ENCODE results near the gene ABCB8. TPM values are rescaled to one million over a fixed set of nuclear protein-coding genes. Genes with fewer than 3 reads are reported as not detected.
"Not testable (repeated sequence)": the region's sequence is repeated elsewhere in the genome, so short reads cannot be mapped to it uniquely, and the experiment has no call there.

Gene ABCB8
- total RNA-seq, 1 donor: 27.5 TPM

DNA sequence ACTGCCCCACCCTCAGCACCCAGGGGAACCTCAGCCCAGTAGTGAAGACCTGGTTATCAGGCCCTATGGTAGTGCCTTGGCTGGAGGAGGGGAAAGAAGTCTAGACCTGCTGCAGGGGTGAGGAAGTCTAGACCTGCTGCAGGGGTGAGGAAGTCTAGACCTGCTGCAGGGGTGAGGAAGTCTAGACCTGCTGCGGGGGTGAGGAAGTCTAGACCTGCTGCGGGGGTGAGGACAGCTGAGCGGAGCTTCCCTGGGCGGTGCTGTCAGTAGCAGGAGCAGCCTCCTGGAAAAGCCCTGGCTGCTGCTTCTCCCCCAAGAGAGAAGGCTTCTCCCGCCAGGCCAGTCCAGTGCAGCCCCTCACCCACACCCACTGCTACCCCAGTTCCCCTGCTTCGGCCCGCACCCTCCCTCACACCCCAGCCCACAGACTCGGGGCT, 31.2 kb upstream of the ABCB8 start:
- peak in 1 of 3 donors; percentile 36 for DNase-seq (ENCODE audit: low read depth in 2 of 3, low spot score in 2 of 3)

DNA sequence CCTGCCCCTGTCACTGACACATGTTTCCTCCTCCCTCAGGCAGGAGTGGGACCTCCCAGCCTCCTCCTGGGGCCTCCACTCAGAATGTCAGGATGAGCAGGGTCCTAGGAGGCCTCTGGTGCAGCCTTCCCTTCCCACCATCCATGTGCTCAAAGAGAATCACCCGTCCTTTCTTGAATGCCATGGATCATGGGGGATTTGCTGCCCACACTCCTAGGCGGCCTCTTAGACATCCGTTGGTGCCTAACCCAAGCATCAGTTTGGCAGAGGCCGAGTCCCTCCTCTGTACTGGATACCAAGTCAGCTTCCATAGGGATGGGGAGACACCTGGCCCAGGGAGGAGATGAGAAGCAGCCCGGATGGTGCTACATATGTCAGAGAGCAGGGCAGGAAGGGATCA, 30.4 kb upstream of the ABCB8 start:
- DNase-seq (ENCODE audit: low read depth in 2 of 3, low spot score in 2 of 3): no peak

DNA sequence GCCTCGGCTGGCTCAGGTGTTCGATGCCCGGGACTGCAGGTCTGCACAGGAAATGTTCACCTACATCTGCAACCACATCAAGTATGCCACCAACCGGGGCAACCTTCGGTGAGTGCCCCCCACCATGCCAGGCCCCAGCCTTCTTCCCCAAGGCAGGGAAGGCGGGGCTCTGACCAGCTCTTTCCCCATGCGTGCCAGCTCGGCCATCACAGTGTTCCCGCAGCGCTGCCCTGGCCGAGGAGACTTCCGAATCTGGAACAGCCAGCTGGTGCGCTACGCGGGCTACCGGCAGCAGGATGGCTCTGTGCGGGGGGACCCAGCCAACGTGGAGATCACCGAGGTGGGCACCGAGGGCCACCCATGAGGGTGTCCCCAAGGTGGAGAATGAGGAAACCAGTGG, 29.9 kb upstream of the ABCB8 start:
- DNase-seq (ENCODE audit: low read depth in 2 of 3, low spot score in 2 of 3): no peak

DNA sequence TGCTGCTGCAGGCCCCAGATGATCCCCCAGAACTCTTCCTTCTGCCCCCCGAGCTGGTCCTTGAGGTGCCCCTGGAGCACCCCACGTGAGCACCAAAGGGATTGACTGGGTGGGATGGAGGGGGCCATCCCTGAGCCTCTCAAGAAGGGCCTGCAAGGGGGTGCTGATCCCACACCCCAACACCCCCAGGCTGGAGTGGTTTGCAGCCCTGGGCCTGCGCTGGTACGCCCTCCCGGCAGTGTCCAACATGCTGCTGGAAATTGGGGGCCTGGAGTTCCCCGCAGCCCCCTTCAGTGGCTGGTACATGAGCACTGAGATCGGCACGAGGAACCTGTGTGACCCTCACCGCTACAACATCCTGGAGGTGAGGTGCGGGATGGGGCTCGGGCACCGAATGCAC, 29.2 kb upstream of the ABCB8 start:
- DNase-seq (ENCODE audit: low read depth in 2 of 3, low spot score in 2 of 3): no peak

DNA sequence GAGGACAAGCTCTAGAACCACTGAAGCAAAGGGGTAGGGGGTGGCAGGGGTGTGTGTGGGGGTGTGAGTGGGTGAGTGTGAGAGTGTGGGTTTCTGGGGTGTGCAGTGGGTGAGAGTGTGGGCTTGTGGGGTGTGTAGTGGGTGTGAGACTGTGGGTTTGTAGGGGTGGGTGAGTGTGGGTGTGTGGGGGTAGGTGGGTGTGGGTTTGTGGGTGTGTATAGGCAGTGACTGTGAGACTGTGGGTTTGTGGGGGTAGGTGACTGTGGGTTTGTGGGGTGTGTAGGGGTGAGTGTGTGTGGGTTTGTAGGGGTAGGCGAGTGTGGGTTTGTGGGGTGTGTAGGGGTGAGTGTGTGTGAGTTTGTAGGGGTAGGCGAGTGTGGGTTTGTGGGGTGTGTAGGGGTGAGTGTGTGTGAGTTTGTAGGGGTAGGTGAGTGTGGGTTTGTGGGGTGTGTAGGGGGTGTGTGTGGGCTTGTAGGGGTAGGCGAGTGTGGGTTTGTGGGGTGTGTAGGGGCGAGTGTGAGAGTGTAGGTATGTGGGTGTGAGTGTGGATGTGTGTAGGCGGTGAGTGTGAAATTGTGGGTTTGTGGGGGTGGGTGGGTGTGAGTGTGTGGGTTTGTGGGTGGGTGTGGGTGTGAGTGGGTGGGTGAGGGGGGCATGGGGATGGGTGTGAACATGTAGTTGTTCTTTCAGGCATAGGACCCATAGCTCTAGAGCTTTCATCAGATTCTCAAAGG, 28.6 kb upstream of the ABCB8 start:
- no peak for DNase-seq (ENCODE audit: low read depth in 2 of 3, low spot score in 2 of 3)

DNA sequence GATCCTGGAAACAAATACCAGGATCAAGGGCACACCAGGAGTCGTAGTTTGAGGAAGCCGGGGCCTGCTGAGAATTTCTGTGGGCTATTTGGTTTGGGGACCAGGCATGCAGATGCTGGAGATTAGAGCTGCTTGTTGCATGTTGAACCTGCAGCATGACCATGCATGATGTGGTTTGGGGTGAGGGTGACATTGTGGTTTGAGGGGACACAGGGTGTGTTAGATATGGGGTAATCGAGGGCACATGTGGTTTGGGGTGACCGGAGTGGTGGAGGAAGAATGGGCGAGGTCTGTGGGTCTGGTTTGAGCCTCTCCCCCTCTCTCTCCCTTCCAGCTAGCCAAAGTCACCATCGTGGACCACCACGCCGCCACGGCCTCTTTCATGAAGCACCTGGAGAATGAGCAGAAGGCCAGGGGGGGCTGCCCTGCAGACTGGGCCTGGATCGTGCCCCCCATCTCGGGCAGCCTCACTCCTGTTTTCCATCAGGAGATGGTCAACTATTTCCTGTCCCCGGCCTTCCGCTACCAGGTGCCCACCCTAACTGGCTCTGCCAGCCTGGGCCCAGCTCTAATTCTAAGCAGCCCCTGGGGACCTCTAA, 27.3 kb upstream of the ABCB8 start:
- peak in 1 of 3 donors; percentile 57 for DNase-seq (ENCODE audit: low read depth in 2 of 3, low spot score in 2 of 3)

DNA sequence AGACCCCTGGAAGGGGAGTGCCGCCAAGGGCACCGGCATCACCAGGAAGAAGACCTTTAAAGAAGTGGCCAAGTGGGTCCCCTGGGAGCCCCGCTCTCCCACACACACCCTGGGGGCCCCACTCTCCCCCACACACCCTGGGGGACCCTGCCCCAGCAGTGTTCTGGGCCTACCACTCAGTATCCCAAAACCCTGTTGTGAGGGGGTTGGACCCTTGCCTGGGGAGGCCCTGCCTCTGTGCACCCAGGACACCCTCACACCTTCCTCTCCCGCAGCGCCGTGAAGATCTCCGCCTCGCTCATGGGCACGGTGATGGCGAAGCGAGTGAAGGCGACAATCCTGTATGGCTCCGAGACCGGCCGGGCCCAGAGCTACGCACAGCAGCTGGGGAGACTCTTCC, 26.7 kb upstream of the ABCB8 start:
- no peak for DNase-seq (ENCODE audit: low read depth in 2 of 3, low spot score in 2 of 3)

DNA sequence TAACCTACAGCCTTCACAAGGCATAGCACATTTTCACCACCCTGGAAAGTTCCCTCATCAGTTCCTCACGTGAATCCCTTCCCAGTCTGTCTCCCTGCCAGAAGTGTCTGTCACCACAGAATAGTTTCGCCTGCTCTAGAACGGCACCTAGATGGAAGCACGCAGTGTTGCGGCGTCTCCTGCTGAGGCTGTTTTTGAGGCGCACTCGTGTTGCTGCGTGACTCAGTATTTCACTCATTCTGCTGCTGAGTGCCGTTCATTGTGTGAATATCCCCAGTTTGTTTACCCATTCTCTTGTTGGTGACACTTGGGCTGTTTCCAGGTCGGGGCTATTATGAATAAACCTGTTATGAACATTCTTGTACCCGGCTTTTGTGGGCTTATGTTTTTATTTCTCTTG, 24.7 kb upstream of the ABCB8 start:
- DNase-seq (ENCODE audit: low read depth in 2 of 3, low spot score in 2 of 3): no peak

DNA sequence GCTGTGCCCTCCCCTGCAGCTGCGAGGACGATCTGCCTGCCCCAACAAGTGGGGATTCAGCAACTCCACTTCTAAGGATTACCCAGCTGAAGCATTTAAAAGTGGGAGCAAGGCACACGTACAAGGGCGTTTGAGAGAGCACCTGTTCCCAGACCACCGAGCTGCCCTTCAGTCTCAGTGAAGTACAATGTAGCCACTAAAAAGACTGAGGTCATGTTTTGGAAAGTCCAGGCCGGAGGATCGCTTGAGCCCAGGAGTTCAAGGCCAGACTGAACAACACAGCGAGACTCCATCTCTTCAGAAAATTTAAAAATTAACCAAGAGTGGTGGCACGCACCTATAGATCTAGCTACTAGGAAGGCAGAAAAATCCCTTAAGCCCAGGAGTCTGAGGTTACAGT, 22.7 kb upstream of the ABCB8 start:
- DNase-seq (ENCODE audit: low read depth in 2 of 3, low spot score in 2 of 3): no peak

DNA sequence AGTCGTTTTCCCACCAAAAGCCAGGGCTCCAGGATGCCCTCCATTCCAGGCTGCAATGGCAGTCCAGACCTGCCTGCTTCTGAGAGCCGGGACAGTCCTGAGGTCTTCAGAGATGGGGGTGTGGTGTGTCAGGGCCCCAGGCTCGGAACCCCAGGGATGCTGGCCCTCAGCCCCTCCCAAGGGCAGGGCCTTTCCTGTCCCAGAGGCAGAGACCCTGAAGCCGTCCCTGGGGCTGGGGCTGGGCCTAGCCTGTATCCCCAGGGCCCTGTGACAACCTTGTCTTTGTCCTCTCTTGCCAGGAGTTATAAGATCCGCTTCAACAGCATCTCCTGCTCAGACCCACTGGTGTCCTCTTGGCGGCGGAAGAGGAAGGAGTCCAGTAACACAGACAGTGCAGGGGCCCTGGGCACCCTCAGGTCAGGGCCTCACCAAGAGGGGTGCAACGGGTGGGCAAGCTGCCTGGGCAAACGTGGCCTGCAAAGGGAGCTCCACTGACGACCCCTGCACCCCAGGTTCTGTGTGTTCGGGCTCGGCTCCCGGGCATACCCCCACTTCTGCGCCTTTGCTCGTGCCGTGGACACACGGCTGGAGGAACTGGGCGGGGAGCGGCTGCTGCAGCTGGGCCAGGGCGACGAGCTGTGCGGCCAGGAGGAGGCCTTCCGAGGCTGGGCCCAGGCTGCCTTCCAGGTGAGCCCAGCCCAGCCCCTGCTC, 21.5 kb upstream of the ABCB8 start:
- no peak for DNase-seq (ENCODE audit: low read depth in 2 of 3, low spot score in 2 of 3)

DNA sequence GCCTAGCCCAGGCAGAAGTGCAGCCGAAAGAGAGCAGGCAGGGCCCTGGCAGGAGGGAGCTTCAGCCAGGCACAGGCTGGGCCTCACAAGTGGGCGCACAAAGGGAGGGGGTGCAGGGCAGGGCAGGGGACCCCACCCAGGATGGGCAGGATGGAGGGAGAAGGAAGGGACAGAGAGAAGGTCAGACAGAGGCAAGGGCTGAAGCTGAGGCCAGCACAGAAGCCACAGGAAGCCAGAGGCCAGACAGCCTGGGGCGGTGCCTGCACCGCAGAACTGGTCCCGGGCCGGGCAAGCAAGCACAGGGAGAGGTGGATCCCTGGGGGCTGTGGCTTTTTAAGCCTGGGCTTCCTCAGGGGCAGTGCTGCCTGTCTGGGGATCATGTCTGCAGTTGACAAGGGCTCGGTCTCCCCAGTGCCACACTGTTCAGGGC, 20.8 kb upstream of the ABCB8 start:
- DNase-seq (ENCODE audit: low read depth in 2 of 3, low spot score in 2 of 3): no peak

DNA sequence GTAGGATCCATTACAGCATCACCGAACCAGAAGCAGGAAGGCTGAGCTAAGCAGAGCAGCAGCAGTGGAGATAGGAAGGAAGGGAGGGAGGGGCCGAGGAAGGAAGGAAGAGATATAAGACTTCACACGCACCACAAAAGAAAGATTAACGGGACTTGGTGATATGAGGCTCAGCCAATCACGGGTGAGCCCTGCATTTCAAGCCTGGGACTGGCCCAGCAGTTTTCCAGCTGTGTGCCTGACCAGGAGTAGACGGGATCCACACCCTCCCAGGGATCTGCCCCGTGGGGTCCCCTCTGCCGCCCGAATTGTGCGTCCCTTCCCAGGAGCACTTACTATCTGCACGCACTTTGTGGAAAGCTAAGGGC, 20.1 kb upstream of the ABCB8 start:
- DNase-seq (ENCODE audit: low read depth in 2 of 3, low spot score in 2 of 3): no peak

DNA sequence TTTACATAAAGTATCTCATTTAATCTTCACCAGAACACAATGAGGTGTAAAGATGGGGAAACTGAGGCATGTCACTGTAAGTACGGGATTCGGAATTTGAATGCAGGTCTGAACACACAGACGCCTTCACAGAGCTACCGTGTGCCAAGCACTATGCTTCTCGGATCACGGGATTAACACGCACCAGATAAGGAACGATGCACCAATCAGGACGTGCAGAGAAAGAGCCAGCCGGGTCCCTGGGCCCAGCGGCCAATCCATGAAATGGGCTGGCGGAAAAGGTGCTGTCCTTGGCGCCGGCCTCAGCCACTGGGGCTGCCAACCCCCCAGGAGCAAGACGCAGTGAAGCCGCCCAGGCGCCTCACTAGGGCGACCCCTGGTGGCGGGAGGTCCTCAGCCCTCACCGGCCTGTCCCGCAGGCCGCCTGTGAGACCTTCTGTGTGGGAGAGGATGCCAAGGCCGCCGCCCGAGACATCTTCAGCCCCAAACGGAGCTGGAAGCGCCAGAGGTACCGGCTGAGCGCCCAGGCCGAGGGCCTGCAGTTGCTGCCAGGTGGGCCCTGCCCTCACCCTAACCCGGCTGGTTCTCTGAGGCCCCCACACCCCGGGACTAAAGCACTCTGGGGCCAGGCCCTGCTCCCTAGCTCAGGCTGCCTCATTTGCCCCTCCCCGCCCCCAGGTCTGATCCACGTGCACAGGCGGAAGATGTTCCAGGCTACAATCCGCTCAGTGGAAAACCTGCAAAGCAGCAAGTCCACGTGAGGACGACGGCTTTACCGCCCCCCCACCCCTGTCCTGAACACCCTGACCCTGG, 19.5 kb upstream of the ABCB8 start:
- DNase-seq (ENCODE audit: low read depth in 2 of 3, low spot score in 2 of 3): peak in 1 of 3 donors; percentile 62

DNA sequence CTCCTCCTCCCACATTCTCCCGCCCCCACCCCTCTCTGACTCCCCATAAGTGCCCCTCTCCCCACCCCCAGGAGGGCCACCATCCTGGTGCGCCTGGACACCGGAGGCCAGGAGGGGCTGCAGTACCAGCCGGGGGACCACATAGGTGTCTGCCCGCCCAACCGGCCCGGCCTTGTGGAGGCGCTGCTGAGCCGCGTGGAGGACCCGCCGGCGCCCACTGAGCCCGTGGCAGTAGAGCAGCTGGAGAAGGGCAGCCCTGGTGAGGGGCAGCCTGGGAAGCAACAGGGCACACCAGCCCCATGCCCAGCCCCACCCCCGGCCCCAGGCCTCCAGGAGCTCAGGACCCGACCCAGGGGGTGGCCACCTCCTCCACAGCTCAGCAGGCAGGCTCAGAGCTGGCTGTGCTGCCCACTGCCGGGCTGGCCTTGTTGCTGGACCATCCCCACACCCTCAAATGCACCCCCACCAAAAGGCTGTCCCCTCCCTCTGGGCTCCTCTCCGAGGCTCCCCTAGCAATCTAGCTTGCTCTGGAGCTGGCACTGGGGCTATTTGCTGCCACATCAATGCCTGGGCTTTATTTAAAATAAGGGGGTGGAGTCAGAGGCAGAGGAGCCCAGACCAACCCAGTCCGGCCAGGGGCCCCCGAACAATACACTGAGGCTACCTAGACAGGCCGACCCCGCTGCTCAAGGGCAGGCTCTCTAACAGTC, 18.8 kb upstream of the ABCB8 start:
- DNase-seq (ENCODE audit: low read depth in 2 of 3, low spot score in 2 of 3): no peak

DNA sequence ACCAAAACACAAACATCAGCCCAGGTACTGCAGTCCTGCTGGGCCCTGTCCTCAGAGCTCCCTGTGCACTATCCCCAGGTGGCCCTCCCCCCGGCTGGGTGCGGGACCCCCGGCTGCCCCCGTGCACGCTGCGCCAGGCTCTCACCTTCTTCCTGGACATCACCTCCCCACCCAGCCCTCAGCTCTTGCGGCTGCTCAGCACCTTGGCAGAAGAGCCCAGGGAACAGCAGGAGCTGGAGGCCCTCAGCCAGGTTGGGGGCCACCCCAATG, 18.3 kb upstream of the ABCB8 start:
- DNase-seq (ENCODE audit: low read depth in 2 of 3, low spot score in 2 of 3): no peak

DNA sequence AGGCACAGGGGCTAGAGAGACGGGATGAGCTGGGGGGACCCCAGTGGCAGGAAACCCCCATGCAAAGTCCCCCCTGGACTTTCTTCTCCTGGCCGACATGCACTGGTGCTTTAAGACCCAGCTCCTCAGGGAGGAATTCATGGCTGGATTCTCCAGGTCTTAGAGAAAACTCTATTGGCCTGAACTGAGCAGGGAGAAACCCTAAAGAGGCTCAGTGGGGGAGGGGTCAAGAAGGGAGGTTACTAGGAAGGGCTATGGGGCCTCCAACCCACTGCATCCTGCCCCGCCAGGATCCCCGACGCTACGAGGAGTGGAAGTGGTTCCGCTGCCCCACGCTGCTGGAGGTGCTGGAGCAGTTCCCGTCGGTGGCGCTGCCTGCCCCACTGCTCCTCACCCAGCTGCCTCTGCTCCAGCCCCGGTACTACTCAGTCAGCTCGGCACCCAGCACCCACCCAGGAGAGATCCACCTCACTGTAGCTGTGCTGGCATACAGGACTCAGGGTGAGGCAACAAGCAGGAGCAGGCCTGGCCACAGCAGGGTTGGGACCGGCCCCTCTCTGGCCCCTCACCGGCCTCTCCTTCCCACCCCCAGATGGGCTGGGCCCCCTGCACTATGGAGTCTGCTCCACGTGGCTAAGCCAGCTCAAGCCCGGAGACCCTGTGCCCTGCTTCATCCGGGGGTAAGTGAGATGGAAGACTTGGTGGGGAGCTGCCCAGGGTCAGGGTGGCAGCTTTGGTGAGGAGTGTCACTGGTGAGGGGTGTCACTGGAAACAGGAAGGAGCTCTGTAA, 17.7 kb upstream of the ABCB8 start:
- peak in 1 of 3 donors; percentile 23 for DNase-seq (ENCODE audit: low read depth in 2 of 3, low spot score in 2 of 3)

DNA sequence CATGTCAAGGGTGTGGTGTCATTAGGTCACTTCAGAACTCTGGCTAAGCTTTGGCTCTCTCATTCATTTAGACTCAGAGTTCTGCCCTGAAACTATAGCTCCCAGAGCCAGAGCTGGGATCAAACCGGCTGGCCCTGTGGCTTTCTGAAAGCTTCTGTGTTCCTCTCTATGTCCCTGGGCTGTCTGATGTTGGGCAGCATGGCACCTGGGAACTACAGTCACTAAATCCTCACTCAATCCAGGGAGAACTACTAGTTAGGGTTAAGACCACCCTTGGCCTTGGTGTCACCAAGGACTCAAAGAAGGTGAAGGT, 17.2 kb upstream of the ABCB8 start:
- no peak for DNase-seq (ENCODE audit: low read depth in 2 of 3, low spot score in 2 of 3)

DNA sequence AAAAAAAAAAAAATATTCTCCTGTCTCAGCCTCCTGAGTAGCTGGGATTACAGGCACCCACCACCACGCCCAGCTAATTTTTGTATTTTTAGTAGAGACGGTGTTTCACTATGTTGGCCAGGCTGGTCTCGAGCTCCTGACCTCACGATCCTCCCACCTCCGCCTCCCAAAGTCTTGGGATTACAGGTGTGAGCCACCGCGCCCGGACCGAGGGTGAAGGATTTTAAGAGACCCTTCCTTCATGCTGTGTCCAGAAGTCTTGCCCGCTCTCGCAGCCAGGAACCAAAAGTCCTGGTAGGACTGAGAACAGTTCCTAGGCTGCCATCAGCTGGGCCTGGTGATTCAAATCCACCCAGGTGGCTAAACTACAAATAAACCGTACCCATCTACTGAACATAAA, 16.6 kb upstream of the ABCB8 start:
- DNase-seq (ENCODE audit: low read depth in 2 of 3, low spot score in 2 of 3): not testable (repeated sequence)

DNA sequence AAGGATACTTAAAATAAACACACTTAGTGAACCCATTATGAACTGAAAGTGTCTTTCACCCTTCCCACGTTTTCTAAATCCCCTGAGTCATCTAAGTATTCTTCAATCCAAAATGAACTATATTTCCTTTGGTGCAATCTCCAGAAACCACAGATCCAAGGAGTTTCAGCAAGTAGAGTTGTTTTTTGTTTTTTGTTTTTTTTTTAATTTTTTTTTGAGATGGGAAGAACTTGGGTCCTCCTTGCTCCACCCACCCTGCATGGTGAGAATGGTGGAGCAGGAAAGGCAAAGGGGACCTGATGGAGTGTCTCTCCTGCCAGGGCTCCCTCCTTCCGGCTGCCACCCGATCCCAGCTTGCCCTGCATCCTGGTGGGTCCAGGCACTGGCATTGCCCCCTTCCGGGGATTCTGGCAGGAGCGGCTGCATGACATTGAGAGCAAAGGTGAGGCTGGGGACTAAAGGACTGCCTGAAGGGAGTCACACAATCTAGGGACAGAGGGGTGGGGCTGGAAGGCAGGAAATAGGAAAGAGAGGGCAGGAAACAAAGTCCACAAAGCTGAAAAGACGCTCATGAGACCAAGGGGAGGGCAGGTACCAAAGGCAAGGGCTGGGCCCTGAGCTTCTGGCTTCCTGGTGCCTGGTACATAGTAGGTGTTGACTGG, 16.1 kb upstream of the ABCB8 start:
- no peak for DNase-seq (ENCODE audit: low read depth in 2 of 3, low spot score in 2 of 3)

DNA sequence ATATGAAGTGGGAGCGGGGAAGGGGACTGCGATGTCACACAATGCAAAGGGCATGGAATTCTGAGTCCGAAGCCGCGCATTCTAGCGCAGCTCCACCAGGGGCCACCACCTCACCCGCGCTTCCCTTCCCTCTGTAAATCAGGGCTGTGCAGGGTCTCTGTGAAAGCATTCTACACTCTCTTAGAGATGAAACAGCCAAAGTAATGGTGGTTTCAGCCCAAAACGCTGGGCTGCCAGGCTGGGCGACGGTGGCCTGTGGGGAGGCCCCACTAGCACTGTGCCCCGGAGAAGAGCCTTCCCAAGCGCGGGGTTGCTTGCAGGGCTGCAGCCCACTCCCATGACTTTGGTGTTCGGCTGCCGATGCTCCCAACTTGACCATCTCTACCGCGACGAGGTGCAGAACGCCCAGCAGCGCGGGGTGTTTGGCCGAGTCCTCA, 15.3 kb upstream of the ABCB8 start:
- DNase-seq (ENCODE audit: low read depth in 2 of 3, low spot score in 2 of 3): peak in 1 of 3 donors; percentile 61
